ENCODE results near the gene TMEM219. TPM values are rescaled to one million over a fixed set of nuclear protein-coding genes. Genes with fewer than 3 reads are reported as not detected.

TMEM219 gene
- total RNA-seq, 1 donor from 2014 or later: 89.4 TPM

DNA sequence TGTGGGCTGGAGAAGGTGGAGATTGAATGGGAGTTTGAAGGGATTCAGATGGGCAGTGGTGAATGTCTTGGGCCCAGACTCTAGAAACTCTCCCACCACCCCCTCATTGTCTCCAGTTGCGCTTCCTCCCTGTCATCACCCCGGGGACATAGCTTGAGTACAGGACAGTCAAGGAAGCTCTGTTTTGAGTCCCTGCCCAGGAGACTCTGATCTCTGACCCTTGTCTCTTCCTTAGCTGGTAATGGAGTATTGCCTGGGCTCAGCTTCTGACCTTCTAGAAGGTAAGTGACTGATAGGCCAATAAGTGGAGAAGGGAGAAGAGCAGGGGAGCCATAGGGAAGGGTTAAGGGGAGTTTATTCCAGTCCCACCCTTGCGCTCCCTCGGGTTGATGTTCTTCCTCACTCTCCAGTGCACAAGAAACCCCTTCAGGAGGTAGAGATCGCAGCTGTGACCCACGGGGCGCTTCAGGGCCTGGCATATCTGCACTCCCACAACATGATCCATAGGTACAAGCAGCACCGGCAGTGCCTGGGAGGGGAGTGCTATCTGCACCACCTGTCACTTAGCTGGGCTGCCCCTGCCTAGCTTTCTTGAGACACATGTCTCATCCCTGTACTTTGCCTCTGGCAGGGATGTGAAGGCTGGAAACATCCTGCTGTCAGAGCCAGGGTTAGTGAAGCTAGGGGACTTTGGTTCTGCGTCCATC, 16.8 kb downstream of the TMEM219 start:
- H3K36me3 Mint-ChIP-seq (ENCODE audit: insufficient read depth): peaks cover 13% of the 10 kb centered on the region
- no peaks in the 10 kb centered on the region for H3K27me3 Mint-ChIP-seq
- DNase-seq (ENCODE audit: low spot score, unreplicated experiment): no peak
- no peak overlapping the region for H3K4me3 Mint-ChIP-seq (ENCODE audit: low read depth)
- no peaks in the 10 kb centered on the region for H3K9me3 Mint-ChIP-seq (ENCODE audit: low read depth)
- TF ChIP-seq, protein P1, sequence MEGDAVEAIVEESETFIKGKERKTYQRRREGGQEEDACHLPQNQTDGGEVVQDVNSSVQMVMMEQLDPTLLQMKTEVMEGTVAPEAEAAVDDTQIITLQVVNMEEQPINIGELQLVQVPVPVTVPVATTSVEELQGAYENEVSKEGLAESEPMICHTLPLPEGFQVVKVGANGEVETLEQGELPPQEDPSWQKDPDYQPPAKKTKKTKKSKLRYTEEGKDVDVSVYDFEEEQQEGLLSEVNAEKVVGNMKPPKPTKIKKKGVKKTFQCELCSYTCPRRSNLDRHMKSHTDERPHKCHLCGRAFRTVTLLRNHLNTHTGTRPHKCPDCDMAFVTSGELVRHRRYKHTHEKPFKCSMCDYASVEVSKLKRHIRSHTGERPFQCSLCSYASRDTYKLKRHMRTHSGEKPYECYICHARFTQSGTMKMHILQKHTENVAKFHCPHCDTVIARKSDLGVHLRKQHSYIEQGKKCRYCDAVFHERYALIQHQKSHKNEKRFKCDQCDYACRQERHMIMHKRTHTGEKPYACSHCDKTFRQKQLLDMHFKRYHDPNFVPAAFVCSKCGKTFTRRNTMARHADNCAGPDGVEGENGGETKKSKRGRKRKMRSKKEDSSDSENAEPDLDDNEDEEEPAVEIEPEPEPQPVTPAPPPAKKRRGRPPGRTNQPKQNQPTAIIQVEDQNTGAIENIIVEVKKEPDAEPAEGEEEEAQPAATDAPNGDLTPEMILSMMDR (IDR thresholded peaks at IDR 0.05; ENCODE audit: unreplicated experiment): no peak
- H3K27ac Mint-ChIP-seq: no peak overlapping the region
- H3K4me1 Mint-ChIP-seq (ENCODE audit: low read depth): peaks cover 22% of the 10 kb centered on the region

DNA sequence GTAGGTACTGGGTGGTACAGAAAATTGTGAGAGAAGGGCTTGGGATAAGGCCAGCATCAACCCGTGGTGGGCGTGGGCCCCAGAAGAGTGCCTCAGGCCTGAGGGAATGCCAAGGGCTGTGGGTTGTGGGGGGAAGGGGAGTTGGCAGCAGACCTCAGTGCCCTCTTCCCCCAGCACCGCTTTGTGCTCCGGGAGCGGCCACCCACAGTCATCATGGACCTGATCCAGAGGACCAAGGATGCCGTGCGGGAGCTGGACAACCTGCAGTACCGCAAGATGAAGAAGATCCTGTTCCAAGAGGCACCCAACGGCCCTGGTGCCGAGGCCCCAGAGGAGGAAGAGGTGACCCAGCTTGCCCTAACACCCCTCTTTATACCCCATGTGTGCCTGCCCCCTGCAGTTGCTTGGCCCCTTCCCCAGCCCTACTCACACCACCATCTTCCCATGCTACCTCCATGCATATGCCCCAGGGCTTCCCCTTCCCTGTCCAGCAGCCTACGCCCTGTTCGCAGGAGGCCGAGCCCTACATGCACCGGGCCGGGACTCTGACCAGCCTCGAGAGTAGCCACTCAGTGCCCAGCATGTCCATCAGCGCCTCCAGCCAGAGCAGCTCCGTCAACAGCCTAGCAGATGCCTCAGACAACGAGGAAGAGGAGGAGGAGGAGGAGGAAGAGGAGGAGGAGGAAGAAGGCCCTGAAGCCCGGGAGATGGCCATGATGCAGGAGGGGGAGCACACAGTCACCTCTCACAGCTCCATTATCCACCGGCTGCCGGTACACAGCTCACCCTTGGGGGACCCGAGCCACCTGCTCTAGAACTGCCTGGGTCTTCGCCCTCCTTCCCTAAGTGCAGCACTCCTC, 20.9 kb downstream of the TMEM219 start:
- Mint-ChIP-seq H3K27ac (no peak overlapping the region), H3K4me1 (ENCODE audit: low read depth) (no peaks in the 10 kb centered on the region), H3K27me3 (no peaks in the 10 kb centered on the region), H3K9me3 (ENCODE audit: low read depth) (no peaks in the 10 kb centered on the region), H3K4me3 (ENCODE audit: low read depth) (no peak overlapping the region), H3K36me3 (ENCODE audit: insufficient read depth) (peaks cover 17% of the 10 kb centered on the region)
- DNase-seq (ENCODE audit: low spot score, unreplicated experiment): no peak
- TF ChIP-seq, protein P1 (IDR thresholded peaks at IDR 0.05; ENCODE audit: unreplicated experiment): no peak

DNA sequence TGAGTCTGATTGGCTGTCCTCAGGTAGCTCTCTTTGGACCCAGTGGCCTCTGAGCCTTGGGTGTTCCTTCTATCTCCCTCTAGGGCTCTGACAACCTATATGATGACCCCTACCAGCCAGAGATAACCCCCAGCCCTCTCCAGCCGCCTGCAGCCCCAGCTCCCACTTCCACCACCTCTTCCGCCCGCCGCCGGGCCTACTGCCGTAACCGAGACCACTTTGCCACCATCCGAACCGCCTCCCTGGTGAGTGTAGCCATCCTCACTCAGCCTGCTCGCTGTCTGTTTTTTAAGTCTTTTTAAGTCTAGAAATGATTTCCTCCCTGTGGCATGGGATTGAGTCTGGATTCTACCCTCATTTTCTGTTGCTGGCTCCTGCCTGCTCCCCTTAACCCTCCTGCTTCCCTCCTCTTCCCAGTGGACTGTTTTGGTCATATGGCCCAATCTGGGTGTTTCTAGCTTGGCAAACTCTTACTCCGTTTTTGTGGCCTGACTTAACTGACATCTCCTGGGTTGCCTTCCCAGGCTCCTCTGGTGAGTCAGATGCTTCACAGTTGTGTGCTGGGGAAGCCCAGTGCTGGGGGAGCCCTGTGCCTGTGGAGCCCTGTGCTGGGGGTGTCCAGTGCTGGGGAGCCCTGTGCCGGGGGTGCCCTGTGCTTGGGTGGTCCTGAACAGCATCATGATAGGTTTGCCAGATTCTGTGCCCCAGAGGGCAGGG, 21.7 kb downstream of the TMEM219 start:
- H3K4me1 Mint-ChIP-seq (ENCODE audit: low read depth): no peaks in the 10 kb centered on the region
- no peak overlapping the region for H3K27ac Mint-ChIP-seq
- H3K4me3 Mint-ChIP-seq (ENCODE audit: low read depth): no peak overlapping the region
- TF ChIP-seq, protein P1 (IDR thresholded peaks at IDR 0.05; ENCODE audit: unreplicated experiment): no peak
- H3K9me3 Mint-ChIP-seq (ENCODE audit: low read depth): no peaks in the 10 kb centered on the region
- peaks cover 24% of the 10 kb centered on the region for H3K36me3 Mint-ChIP-seq (ENCODE audit: insufficient read depth)
- no peaks in the 10 kb centered on the region for H3K27me3 Mint-ChIP-seq
- no peak for DNase-seq (ENCODE audit: low spot score, unreplicated experiment)

DNA sequence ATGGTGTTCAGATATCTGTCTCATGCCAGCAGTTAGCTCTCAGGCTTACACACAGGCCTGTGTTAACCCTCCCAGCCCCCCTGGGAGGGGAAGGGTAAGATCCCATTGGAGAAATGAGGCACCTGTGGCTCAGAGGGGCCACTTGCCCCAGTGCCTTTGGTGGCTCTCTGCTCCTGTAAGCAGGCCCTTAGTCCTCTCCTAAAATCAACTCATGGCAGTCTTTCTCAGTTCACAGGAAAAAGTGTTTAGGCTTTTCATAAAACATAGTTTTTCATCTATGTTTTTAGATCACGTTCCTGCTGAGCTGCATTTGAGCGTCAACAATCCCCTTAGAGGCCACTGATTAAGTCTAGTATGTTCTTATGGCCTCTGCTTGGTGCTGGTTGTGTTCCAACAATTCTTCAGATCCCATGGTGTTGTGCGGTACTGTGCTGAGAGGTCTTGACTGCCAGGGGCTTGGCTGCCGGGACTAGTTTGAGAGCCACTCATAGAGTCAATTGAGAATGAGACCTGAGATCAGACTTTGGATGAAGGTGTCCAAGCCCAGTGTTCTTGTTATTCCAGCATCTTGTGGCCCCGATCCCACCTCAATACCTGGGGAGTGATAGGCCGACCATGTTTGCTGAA, 22.4 kb downstream of the TMEM219 start:
- H3K36me3 Mint-ChIP-seq (ENCODE audit: insufficient read depth): peaks cover 27% of the 10 kb centered on the region
- no peak overlapping the region for H3K27ac Mint-ChIP-seq
- H3K27me3 Mint-ChIP-seq: no peaks in the 10 kb centered on the region
- TF ChIP-seq, protein P1 (IDR thresholded peaks at IDR 0.05; ENCODE audit: unreplicated experiment): no peak
- DNase-seq (ENCODE audit: low spot score, unreplicated experiment): no peak
- no peak overlapping the region for H3K4me3 Mint-ChIP-seq (ENCODE audit: low read depth)
- H3K9me3 Mint-ChIP-seq (ENCODE audit: low read depth): no peaks in the 10 kb centered on the region
- H3K4me1 Mint-ChIP-seq (ENCODE audit: low read depth): no peaks in the 10 kb centered on the region

DNA sequence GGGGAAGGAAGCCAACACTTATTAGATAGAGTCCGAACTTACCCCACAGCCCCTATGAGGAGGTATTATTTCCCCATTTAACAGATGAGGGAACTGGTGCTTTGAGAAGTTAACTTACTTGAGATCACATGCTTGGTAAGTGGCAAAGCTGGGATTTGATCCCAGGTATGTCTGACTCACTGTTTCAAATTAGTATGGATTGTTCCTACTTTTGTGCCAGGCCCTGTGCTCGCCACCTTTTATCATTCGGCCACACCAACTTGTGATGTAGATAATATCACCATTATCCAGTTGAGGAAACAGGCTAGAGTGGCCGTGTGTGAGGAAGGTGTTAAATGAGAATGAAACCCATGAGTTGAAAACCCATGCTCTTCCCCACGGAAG, 22.9 kb downstream of the TMEM219 start:
- peaks cover 27% of the 10 kb centered on the region for H3K36me3 Mint-ChIP-seq (ENCODE audit: insufficient read depth)
- H3K9me3 Mint-ChIP-seq (ENCODE audit: low read depth): no peaks in the 10 kb centered on the region
- H3K4me3 Mint-ChIP-seq (ENCODE audit: low read depth): no peak overlapping the region
- H3K27me3 Mint-ChIP-seq: no peaks in the 10 kb centered on the region
- TF ChIP-seq, protein P1 (IDR thresholded peaks at IDR 0.05; ENCODE audit: unreplicated experiment): no peak
- DNase-seq (ENCODE audit: low spot score, unreplicated experiment): no peak
- no peak overlapping the region for H3K27ac Mint-ChIP-seq
- no peaks in the 10 kb centered on the region for H3K4me1 Mint-ChIP-seq (ENCODE audit: low read depth)

All from progenitor cell of endocrine pancreas (in vitro differentiated cells).